Spleen (tissue), 7 donors: ENCODE measurements around the gene COL5A1.

Experiments used
- POLR2A ChIP-seq, 3 donors: fragments of 450-650 bp; IDR thresholded peaks; one replicate each; pipeline ENCODE4 v1.5.1; 2017; ENCODE audit warnings: antibody characterized with exemption in 3 of 3, mild to moderate bottlenecking in 1 of 3
- POLR2AphosphoS5 ChIP-seq, 3 donors: sonication (generic); formaldehyde crosslinking; IDR thresholded peaks; one replicate each; pipeline ENCODE4 v1.5.1; 2017; ENCODE audit warnings: antibody characterized with exemption in 3 of 3
- TF ChIP-seq, protein P1 (sequence below), 11 experiments: fragments of 200-600 bp in 7 of 11; fragments of 450-650 bp in 4 of 11; sonication (generic) in 4 of 11; IDR thresholded peaks in 8 of 11; conservative IDR thresholded peaks in 3 of 11; 1 replicate in 7 of 11; 2 replicates in 4 of 11; pipeline versions ENCODE4 v1.4.0 to v1.8.0; 2016 to 2021; ENCODE audit warnings: antibody characterized with exemption in 11 of 11, inconsistent platforms in 4 of 11, mild to moderate bottlenecking in 1 of 11
- donor health status: DM: no; HTN: no; CAD: no; lungs with moderate emphysema.
- donor health status: DM: no; HTN: no; CAD: no.
- donor health status: DM: no; HTN: no; CAD: no.

DNA sequence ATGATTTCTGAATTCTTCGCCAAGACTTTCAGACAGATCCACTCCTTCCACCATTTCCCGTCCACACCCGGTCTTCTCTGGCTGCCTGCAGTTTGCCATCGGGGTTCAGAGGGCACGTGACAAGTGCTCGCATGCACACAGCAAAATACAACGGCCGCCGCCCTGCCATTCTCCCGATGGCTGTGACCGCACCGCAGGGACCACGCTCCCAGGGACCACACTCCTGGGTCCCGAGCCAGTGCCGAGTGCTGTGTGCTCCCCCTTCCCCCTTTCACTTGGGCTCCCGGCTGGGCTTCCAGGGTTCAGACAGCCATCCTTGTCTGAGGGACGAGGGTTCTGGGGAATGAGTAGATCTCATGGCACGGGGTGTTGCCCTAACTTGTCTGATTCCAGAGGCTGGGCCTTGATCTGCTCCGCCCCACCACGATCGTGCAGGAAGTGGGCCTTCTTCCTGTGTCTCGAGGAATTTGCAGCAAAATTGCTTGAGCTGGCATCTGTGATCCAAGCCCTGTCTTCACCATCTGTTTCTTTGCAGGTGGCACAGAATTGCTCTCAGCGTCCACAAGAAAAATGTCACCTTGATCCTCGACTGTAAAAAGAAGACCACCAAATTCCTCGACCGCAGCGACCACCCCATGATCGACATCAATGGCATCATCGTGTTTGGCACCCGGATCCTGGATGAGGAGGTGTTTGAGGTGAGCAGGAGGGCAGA lies 59.2 kb downstream of the COL5A1 start:
- TF ChIP-seq, protein P1, sequence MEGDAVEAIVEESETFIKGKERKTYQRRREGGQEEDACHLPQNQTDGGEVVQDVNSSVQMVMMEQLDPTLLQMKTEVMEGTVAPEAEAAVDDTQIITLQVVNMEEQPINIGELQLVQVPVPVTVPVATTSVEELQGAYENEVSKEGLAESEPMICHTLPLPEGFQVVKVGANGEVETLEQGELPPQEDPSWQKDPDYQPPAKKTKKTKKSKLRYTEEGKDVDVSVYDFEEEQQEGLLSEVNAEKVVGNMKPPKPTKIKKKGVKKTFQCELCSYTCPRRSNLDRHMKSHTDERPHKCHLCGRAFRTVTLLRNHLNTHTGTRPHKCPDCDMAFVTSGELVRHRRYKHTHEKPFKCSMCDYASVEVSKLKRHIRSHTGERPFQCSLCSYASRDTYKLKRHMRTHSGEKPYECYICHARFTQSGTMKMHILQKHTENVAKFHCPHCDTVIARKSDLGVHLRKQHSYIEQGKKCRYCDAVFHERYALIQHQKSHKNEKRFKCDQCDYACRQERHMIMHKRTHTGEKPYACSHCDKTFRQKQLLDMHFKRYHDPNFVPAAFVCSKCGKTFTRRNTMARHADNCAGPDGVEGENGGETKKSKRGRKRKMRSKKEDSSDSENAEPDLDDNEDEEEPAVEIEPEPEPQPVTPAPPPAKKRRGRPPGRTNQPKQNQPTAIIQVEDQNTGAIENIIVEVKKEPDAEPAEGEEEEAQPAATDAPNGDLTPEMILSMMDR (IDR thresholded peaks at IDR 0.05 in 8 of 11, conservative IDR thresholded peaks at IDR 0.05 in 3 of 11), result no peak
- TF ChIP-seq POLR2A (IDR thresholded peaks at IDR 0.05), result no peak
- TF ChIP-seq POLR2AphosphoS5 (IDR thresholded peaks at IDR 0.05), result no peak
